IMR-90 (cell line): Measurements from ENCODE around the gene ELMO1. TPM values are rescaled to one million over a fixed set of nuclear protein-coding genes. Genes with fewer than 3 reads are reported as not detected.

ENCODE experiments used
- ATAC-seq: fragments of 200-7000 bp; cut with Tn5 transposase; 2 replicates; pipeline ENCODE4 v1.9.1; 2020; ENCODE audit warnings: low read depth, mild to moderate bottlenecking, moderate library complexity
- BruUV-seq: library from RNA; stranded (reverse); fragments of 400-500 nt; replicated peaks from 2 replicates; lab custom pipeline; 2021; lab: Mats Ljungman, UMichigan
- CTCF ChIA-PET: fragments of 300-600 bp; formaldehyde crosslinking; extraction: SDS; loops from one replicate; lab custom pipeline; 2021; ENCODE audit warnings: antibody characterized with exemption; lab: Yijun Ruan, JAX
- POLR2A ChIA-PET: fragments of 300-600 bp; sonication (Branson Sonifier 250); formaldehyde crosslinking; loops from one replicate; lab custom pipeline; 2022; ENCODE audit warnings: antibody characterized with exemption; ENCODE audit not compliant: unreplicated experiment; lab: Charles Lee
- DNase-seq: peaks from one replicate; pipeline ENCODE4 v3.0.0; 2013
- H2AFZ ChIP-seq: replicated peaks from 2 replicates; pipeline ENCODE3; 2013; ENCODE audit warnings: low read length, mild to moderate bottlenecking; ENCODE audit not compliant: poor library complexity
- H2AK5ac ChIP-seq: 2 replicates; pipeline ENCODE4 v1.6.1; 2013; ENCODE audit warnings: low read depth, low read length, inconsistent platforms
- H2AK9ac ChIP-seq: replicated peaks from 2 replicates; pipeline ENCODE3; 2013; ENCODE audit warnings: mild to moderate bottlenecking, low read depth, low read length, moderate library complexity; ENCODE audit not compliant: poor library complexity
- H2BK120ac ChIP-seq: 2 replicates; pipeline ENCODE4 v1.6.1; 2013; ENCODE audit warnings: low read depth, low read length, inconsistent platforms
- H2BK15ac ChIP-seq: 3 replicates; pipeline ENCODE4 v1.6.1; 2013; ENCODE audit warnings: low read depth, low read length, inconsistent platforms
- H2BK20ac ChIP-seq: 2 replicates; pipeline ENCODE4 v1.6.1; 2013; ENCODE audit warnings: low read depth, mild to moderate bottlenecking, inconsistent platforms, low read length, moderate library complexity
- H2BK5ac ChIP-seq: 2 replicates; pipeline ENCODE4 v1.6.1; 2013; ENCODE audit warnings: mild to moderate bottlenecking, low read depth, low read length, inconsistent platforms; ENCODE audit not compliant: poor library complexity, severe bottlenecking
- H3K14ac ChIP-seq: replicated peaks from 2 replicates; pipeline ENCODE4 v1.6.1; 2013; ENCODE audit warnings: low read depth, low read length, inconsistent platforms
- H3K18ac ChIP-seq: 2 replicates; pipeline ENCODE4 v1.6.1; 2013; ENCODE audit warnings: low read depth, low read length, control low read depth
- H3K23ac ChIP-seq: 2 replicates; pipeline ENCODE4 v1.6.1; 2013; ENCODE audit warnings: low read depth, low read length, inconsistent platforms
- H3K27ac ChIP-seq: 2 replicates; pipeline ENCODE4 v1.5.1; 2013; ENCODE audit warnings: mild to moderate bottlenecking, control low read depth, low read length; ENCODE audit not compliant: insufficient read depth
- H3K27me3 ChIP-seq: 2 replicates; pipeline ENCODE4 v1.6.1; 2013; ENCODE audit warnings: low read length; ENCODE audit not compliant: control insufficient read depth, insufficient read depth
- H3K36me3 ChIP-seq: 2 replicates; pipeline ENCODE4 v1.6.1; 2013; ENCODE audit warnings: low read length, mixed read lengths; ENCODE audit not compliant: control insufficient read depth, insufficient read depth
- H3K4ac ChIP-seq: 2 replicates; pipeline ENCODE4 v1.6.1; 2013; ENCODE audit warnings: low read depth, low read length, inconsistent platforms
- H3K4me1 ChIP-seq: 2 replicates; pipeline ENCODE4 v1.6.1; 2013; ENCODE audit warnings: low read length, mixed read lengths; ENCODE audit not compliant: control insufficient read depth, insufficient read depth
- H3K4me2 ChIP-seq: 2 replicates; pipeline ENCODE4 v1.6.1; 2013; ENCODE audit warnings: low read depth, mild to moderate bottlenecking, control low read depth, low read length, moderate library complexity
- H3K4me3 ChIP-seq: 2 replicates; pipeline ENCODE4 v1.5.1; 2013; ENCODE audit warnings: low read depth, mild to moderate bottlenecking, control low read depth, low read length, moderate library complexity; ENCODE audit not compliant: insufficient read depth
- H3K56ac ChIP-seq: 2 replicates; pipeline ENCODE4 v1.6.1; 2013; ENCODE audit warnings: low read length, inconsistent platforms; ENCODE audit not compliant: insufficient read depth; ENCODE audit errors: extremely low read depth
- H3K79me1 ChIP-seq, 2 experiments: 2 replicates each; pipeline ENCODE4 v1.6.1; 2013; ENCODE audit warnings: low read length in 2 of 2, inconsistent platforms in 1 of 2, low read depth in 1 of 2
- H3K9ac ChIP-seq: 2 replicates; pipeline ENCODE4 v1.6.1; 2013; ENCODE audit warnings: low read depth, low read length, control low read depth
- H3K9me1 ChIP-seq: 2 replicates; pipeline ENCODE4 v1.6.1; 2013; ENCODE audit warnings: low read length, inconsistent platforms; ENCODE audit not compliant: insufficient read depth
- H3K9me3 ChIP-seq: 2 replicates; pipeline ENCODE4 v1.6.1; 2013; ENCODE audit warnings: low read length; ENCODE audit not compliant: control insufficient read depth, insufficient read depth
- H4K20me1 ChIP-seq: 2 replicates; pipeline ENCODE4 v1.6.1; 2013; ENCODE audit warnings: low read length, inconsistent platforms; ENCODE audit not compliant: insufficient read depth
- H4K5ac ChIP-seq: 2 replicates; pipeline ENCODE4 v1.6.1; 2013; ENCODE audit warnings: mild to moderate bottlenecking, low read depth, low read length, control low read depth
- H4K8ac ChIP-seq, 2 experiments: 2 replicates each; pipeline ENCODE4 v1.6.1; 2013; ENCODE audit warnings: low read depth in 2 of 2, low read length in 2 of 2, control low read depth in 1 of 2, inconsistent platforms in 1 of 2
- H4K91ac ChIP-seq: 2 replicates; pipeline ENCODE4 v1.6.1; 2013; ENCODE audit warnings: low read depth, low read length, inconsistent platforms; ENCODE audit not compliant: insufficient read depth
- POLR2A ChIP-seq: IDR thresholded peaks from 2 replicates; pipeline ENCODE4 v1.6.1; 2012; ENCODE audit warnings: mild to moderate bottlenecking, low read depth, low read length
- RCOR1 ChIP-seq: IDR thresholded peaks from 2 replicates; pipeline ENCODE4 v1.6.1; 2012; ENCODE audit warnings: mild to moderate bottlenecking, low read length, improper control_type of control experiment; ENCODE audit not compliant: insufficient replicate concordance
- dilution Hi-C: fragments of 300-500 bp; cut with HindIII; formaldehyde crosslinking; loops from one replicate; pipeline ENCODE4 v1.14.3; 2018; ENCODE audit warnings: low sequenced_read_pairs; ENCODE audit not compliant: unreplicated experiment
- in situ Hi-C: fragments of 300-500 bp; cut with MboI; formaldehyde crosslinking; loops from 3 replicates; pipeline ENCODE4 v1.14.3; 2019; ENCODE audit warnings: low sequenced_read_pairs, inconsistent platforms, mixed read lengths
- intact Hi-C: fragments of 100-400 bp; cut with micrococcal nuclease; formaldehyde crosslinking; loops from 2 replicates; pipeline ENCODE4 v1.10.0; 2022
- polyA plus RNA-seq, 3 experiments: library from polyadenylated mRNA; depleted of rRNA; stranded (reverse); fragments of >200 nt; gene quantifications; 2 replicates each; pipeline ENCODE4 v1.2.3, GENCODE V29; 2012; ENCODE audit warnings: low replicate concordance in 1 of 3
- total RNA-seq: library from RNA; depleted of rRNA; stranded (reverse); fragments of >200 nt; gene quantifications from 2 replicates; pipeline ENCODE4 v1.2.3, GENCODE V29; 2012
- TF ChIP-seq, protein P1 (sequence below): fragments of 150-350 bp; IDR thresholded peaks from 2 replicates; pipeline ENCODE4 v1.6.1; 2016; ENCODE audit warnings: low read depth, mild to moderate bottlenecking, low read length, moderate library complexity, borderline replicate concordance

Gene ELMO1
- total and polyA plus RNA-seq, 2 of the 4 experiments (the other 2 are of a cell fraction): 0.03 TPM; not detected in 1

DNA sequence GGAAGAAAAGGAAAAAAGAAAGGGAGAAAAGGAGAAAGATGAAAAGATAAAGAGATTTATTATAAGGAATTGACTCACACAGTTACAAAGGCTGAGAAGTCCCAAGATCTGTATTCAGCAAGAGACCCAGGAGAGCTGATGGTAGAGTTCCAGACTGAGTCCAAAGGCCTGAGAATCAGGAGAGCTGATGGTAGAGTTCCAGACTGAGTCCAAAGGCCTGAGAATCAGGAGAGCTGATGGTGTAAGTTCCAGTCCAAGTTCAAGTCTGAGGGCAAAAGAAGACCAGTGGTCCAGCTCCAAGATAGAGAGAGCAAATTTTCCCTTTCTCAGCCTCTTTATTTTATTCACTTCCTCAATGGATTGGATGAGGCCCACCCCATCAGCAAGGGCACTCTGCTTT, 627.0 kb downstream of the ELMO1 start:
- Histone ChIP-seq H2AFZ (no peak overlapping the region), H3K36me3 (no peaks in the 10 kb centered on the region), H3K4ac (no peak overlapping the region), H2BK5ac (no peak overlapping the region), H3K4me2 (no peak overlapping the region), H4K5ac (no peak overlapping the region), H3K18ac (no peak overlapping the region), H3K27ac (no peak overlapping the region), H4K91ac (no peak overlapping the region), H3K14ac (no peak overlapping the region), H4K20me1 (no peaks in the 10 kb centered on the region), H3K56ac (no peak overlapping the region), H4K8ac (no peak overlapping the region), H3K79me1 (no peaks in the 10 kb centered on the region), H3K9me1 (no peaks in the 10 kb centered on the region), H2BK120ac (no peak overlapping the region), H3K4me1 (no peaks in the 10 kb centered on the region), H2AK5ac (no peak overlapping the region), H3K4me3 (no peak overlapping the region), H3K27me3 (no peaks in the 10 kb centered on the region), H3K23ac (no peak overlapping the region), H3K9me3 (no peaks in the 10 kb centered on the region), H2AK9ac (no peak overlapping the region), H2BK15ac (no peak overlapping the region), H2BK20ac (no peak overlapping the region), H3K9ac (no peak overlapping the region)
- intact Hi-C loops: no loop called here
- TF ChIP-seq RCOR1: no peak
- no peak for TF ChIP-seq POLR2A
- TF ChIP-seq, protein P1, sequence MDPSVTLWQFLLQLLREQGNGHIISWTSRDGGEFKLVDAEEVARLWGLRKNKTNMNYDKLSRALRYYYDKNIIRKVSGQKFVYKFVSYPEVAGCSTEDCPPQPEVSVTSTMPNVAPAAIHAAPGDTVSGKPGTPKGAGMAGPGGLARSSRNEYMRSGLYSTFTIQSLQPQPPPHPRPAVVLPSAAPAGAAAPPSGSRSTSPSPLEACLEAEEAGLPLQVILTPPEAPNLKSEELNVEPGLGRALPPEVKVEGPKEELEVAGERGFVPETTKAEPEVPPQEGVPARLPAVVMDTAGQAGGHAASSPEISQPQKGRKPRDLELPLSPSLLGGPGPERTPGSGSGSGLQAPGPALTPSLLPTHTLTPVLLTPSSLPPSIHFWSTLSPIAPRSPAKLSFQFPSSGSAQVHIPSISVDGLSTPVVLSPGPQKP: no peak
- ATAC-seq (no peak), DNase-seq (no peak)
- ChIA-PET POLR2A (no interaction called here), CTCF (no interaction called here)
- in situ Hi-C loops: no loop called here
- no TSS peak for BruUV-seq
- dilution Hi-C loops: no loop called here
